Neuronal stem cell (in vitro differentiated cells): ENCODE measurements around the gene FANCL.
"Not testable (repeated sequence)": the region's sequence is repeated elsewhere in the genome, so short reads cannot be mapped to it uniquely, and the experiment has no call there.

Source experiments
- DNase-seq: peaks from one replicate; pipeline ENCODE4 v3.0.0-alpha.2; 2013; ENCODE audit warnings: low spot score
- H2AFZ ChIP-seq: one replicate; pipeline ENCODE4 v1.6.1; 2013; ENCODE audit warnings: mild to moderate bottlenecking, low read length, inconsistent platforms
- H2AK5ac ChIP-seq: 2 replicates; pipeline ENCODE4 v1.6.1; 2013; ENCODE audit warnings: low read depth, mild to moderate bottlenecking, inconsistent platforms, low read length, moderate library complexity, mixed read lengths
- H2BK120ac ChIP-seq: 2 replicates; pipeline ENCODE4 v1.6.1; 2013; ENCODE audit warnings: low read depth, mild to moderate bottlenecking, inconsistent platforms, low read length, moderate library complexity, mixed read lengths
- H2BK12ac ChIP-seq: one replicate; pipeline ENCODE4 v1.6.1; 2013; ENCODE audit warnings: low read length, inconsistent platforms
- H2BK15ac ChIP-seq: 2 replicates; pipeline ENCODE4 v1.6.1; 2013; ENCODE audit warnings: mild to moderate bottlenecking, low read length, inconsistent platforms, mixed read lengths
- H2BK5ac ChIP-seq: one replicate; pipeline ENCODE4 v1.6.1; 2013; ENCODE audit warnings: inconsistent platforms, mild to moderate bottlenecking, low read length, moderate library complexity
- H3K14ac ChIP-seq: one replicate; pipeline ENCODE4 v1.6.1; 2013; ENCODE audit warnings: low read length, inconsistent platforms
- H3K18ac ChIP-seq: 2 replicates; pipeline ENCODE4 v1.6.1; 2013; ENCODE audit warnings: low read length, inconsistent platforms
- H3K23ac ChIP-seq: 2 replicates; pipeline ENCODE4 v1.6.1; 2013; ENCODE audit warnings: low read depth, mild to moderate bottlenecking, mixed read lengths, low read length, inconsistent platforms; ENCODE audit not compliant: poor library complexity
- H3K27ac ChIP-seq: replicated peaks from 3 replicates; pipeline ENCODE4 v1.5.1; 2013; ENCODE audit warnings: low read length, inconsistent platforms
- H3K27me3 ChIP-seq, 3 experiments: 2 replicates each; pipeline ENCODE4 v1.6.1; 2013; ENCODE audit warnings: low read length in 3 of 3, mild to moderate bottlenecking in 2 of 3, inconsistent platforms in 1 of 3, low read depth in 1 of 3, mixed read lengths in 1 of 3, moderate library complexity in 1 of 3; ENCODE audit not compliant: control insufficient read depth in 3 of 3, insufficient read depth in 3 of 3
- H3K36me3 ChIP-seq, 2 donors: replicated peaks in 1 of 2; 2 replicates each; pipeline ENCODE4 v1.6.1; 2013; ENCODE audit warnings: low read length in 2 of 2; ENCODE audit not compliant: control insufficient read depth in 2 of 2, insufficient read depth in 2 of 2
- H3K4ac ChIP-seq: 2 replicates; pipeline ENCODE4 v1.6.1; 2013; ENCODE audit warnings: inconsistent platforms, mild to moderate bottlenecking, low read length, moderate library complexity
- H3K4me1 ChIP-seq, 2 donors: 1 replicate in 1 of 2; 2 replicates in 1 of 2; pipeline ENCODE4 v1.6.1; 2013; ENCODE audit warnings: low read length in 2 of 2, low read depth in 1 of 2; ENCODE audit not compliant: control insufficient read depth in 2 of 2, insufficient read depth in 1 of 2
- H3K4me2 ChIP-seq: one replicate; pipeline ENCODE4 v1.6.1; 2013; ENCODE audit warnings: mild to moderate bottlenecking, low read length, inconsistent platforms; ENCODE audit not compliant: insufficient read depth, poor library complexity, severe bottlenecking
- H3K4me3 ChIP-seq, 2 donors: 2 replicates each; pipeline ENCODE4 v1.5.1; 2013; ENCODE audit warnings: low read length in 2 of 2, mild to moderate bottlenecking in 2 of 2, inconsistent platforms in 1 of 2, moderate library complexity in 1 of 2
- H3K79me1 ChIP-seq: one replicate; pipeline ENCODE4 v1.6.1; 2013; ENCODE audit warnings: low read depth, mild to moderate bottlenecking, inconsistent platforms, low read length, moderate library complexity
- H3K9ac ChIP-seq: one replicate; pipeline ENCODE4 v1.6.1; 2013; ENCODE audit warnings: mild to moderate bottlenecking, low read depth, low read length, inconsistent platforms; ENCODE audit not compliant: poor library complexity
- H3K9me3 ChIP-seq, 2 donors: replicated peaks in 1 of 2; 2 replicates each; pipeline versions ENCODE3 to v1.6.1; 2013; ENCODE audit warnings: low read length in 2 of 2, mild to moderate bottlenecking in 2 of 2, inconsistent platforms in 1 of 2, low read depth in 1 of 2, mixed read lengths in 1 of 2, moderate library complexity in 1 of 2; ENCODE audit not compliant: control insufficient read depth in 2 of 2, insufficient read depth in 1 of 2
- H4K8ac ChIP-seq: one replicate; pipeline ENCODE4 v1.6.1; 2013; ENCODE audit warnings: low read depth, mild to moderate bottlenecking, inconsistent platforms, low read length, moderate library complexity
- H4K91ac ChIP-seq: one replicate; pipeline ENCODE4 v1.6.1; 2013; ENCODE audit warnings: low read length, low read depth, mild to moderate bottlenecking, inconsistent platforms; ENCODE audit not compliant: poor library complexity
- WGBS, 2 donors: extraction: QIAGEN DNeasy Blood & Tissue Kit; methylation state at CpG; one replicate each; pipeline ENCODE4 v1.1.7; 2013; ENCODE audit warnings: missing lambda C conversion rate in 2 of 2, mixed read lengths in 1 of 2; ENCODE audit not compliant: insufficient read length in 2 of 2, insufficient replicate concordance in 1 of 2; ENCODE audit errors: extremely low coverage in 2 of 2; 5-methylcytosine and 5-hydroxymethylcytosine counted together

The FANCL gene

DNA sequence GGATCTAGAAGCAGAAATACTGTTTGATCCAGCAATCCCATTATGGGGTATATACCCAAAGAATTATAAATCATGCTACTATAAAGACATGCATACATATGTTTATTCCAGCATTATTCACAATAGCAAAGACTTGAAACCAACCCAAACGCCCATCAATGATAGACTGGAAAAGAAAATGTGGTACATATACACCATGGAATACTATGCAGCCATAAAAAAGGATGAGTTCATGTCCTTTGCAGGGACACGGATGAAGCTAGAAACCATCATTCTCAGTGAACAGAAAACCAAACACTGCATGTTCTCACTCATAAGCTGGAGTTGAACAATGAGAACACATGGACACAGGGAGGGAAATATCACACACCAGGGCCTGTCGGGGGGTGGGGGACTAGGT is 61.0 kb downstream of the FANCL start:
- not testable (repeated sequence) for H3K18ac ChIP-seq, H2AK5ac ChIP-seq
- no CpG with 5 or more reads among the region's 3 CpGs for WGBS, 2 donors

GRCh38 chr2:58177187-58177586 is 63.9 kb downstream of the FANCL start:
- not testable (repeated sequence) for H3K4me2 ChIP-seq, H3K4ac ChIP-seq, H4K91ac ChIP-seq, H3K79me1 ChIP-seq, DNase-seq, H3K18ac ChIP-seq, H2BK12ac ChIP-seq, H3K9me3 ChIP-seq, H3K4me3 ChIP-seq, H3K14ac ChIP-seq, H3K27me3 ChIP-seq, H2BK15ac ChIP-seq, H3K9ac ChIP-seq, H2AK5ac ChIP-seq, H4K8ac ChIP-seq, H2BK120ac ChIP-seq, H3K27ac ChIP-seq, H2BK5ac ChIP-seq, H3K23ac ChIP-seq, H2AFZ ChIP-seq, H3K4me1 ChIP-seq
- WGBS, 2 donors, result no CpG with 5 or more reads among the region's 4 CpGs
- H3K36me3 ChIP-seq, result peaks cover 0 to 11% of the 10 kb centered on the region in 2 donors

More for the DNA sequence above, 61.0 kb downstream of the FANCL start:
- H3K27ac ChIP-seq, H2BK5ac ChIP-seq, H4K8ac ChIP-seq, H3K23ac ChIP-seq, H3K9me3 ChIP-seq, H2AFZ ChIP-seq, H2BK12ac ChIP-seq, DNase-seq, H2BK15ac ChIP-seq, H4K91ac ChIP-seq, H3K4me2 ChIP-seq, H3K79me1 ChIP-seq, H3K4ac ChIP-seq, H3K27me3 ChIP-seq, H3K9ac ChIP-seq, H3K14ac ChIP-seq, H3K4me1 ChIP-seq, H3K4me3 ChIP-seq, H2BK120ac ChIP-seq: not testable (repeated sequence)
- peaks cover 0 to 12% of the 10 kb centered on the region in 2 donors for H3K36me3 ChIP-seq

- not testable (repeated sequence) for H3K9ac ChIP-seq, H3K4me1 ChIP-seq, H3K4me3 ChIP-seq, H2BK15ac ChIP-seq, H3K27ac ChIP-seq, H2BK12ac ChIP-seq, H2AFZ ChIP-seq, H2BK5ac ChIP-seq, H3K23ac ChIP-seq, H3K79me1 ChIP-seq, H2AK5ac ChIP-seq, H3K4ac ChIP-seq, H3K4me2 ChIP-seq, DNase-seq, H3K27me3 ChIP-seq, H4K91ac ChIP-seq, H3K18ac ChIP-seq, H2BK120ac ChIP-seq, H3K14ac ChIP-seq, H4K8ac ChIP-seq
- H3K9me3 ChIP-seq, result peaks cover 0 to 10% of the 10 kb centered on the region in 2 donors
- peaks cover 0 to 13% of the 10 kb centered on the region in 2 donors for H3K36me3 ChIP-seq
- WGBS, 2 donors, result no CpG with 5 or more reads among the region's 16 CpGs
Measured at GRCh38 chr2:58171831-58172230, 69.3 kb downstream of the FANCL start.

GRCh38 chr2:58170334-58170933 is 70.7 kb downstream of the FANCL start:
- not testable (repeated sequence) for H2BK120ac ChIP-seq, H3K23ac ChIP-seq, DNase-seq, H2BK15ac ChIP-seq, H2BK5ac ChIP-seq, H3K14ac ChIP-seq, H3K4me1 ChIP-seq, H3K18ac ChIP-seq, H3K27me3 ChIP-seq, H3K4me2 ChIP-seq, H3K4ac ChIP-seq, H2AFZ ChIP-seq, H2BK12ac ChIP-seq, H2AK5ac ChIP-seq, H3K27ac ChIP-seq, H3K4me3 ChIP-seq, H4K91ac ChIP-seq, H3K9ac ChIP-seq, H4K8ac ChIP-seq, H3K79me1 ChIP-seq
- WGBS, 2 donors, result no CpG with 5 or more reads among the region's 7 CpGs
- peaks cover 0 to 18% of the 10 kb centered on the region in 2 donors for H3K36me3 ChIP-seq
- H3K9me3 ChIP-seq, result peaks cover 0 to 10% of the 10 kb centered on the region in 2 donors
